Liver (tissue), 9 donors: ENCODE data around the gene CYBB. TPM values are rescaled to one million over a fixed set of nuclear protein-coding genes. Genes with fewer than 3 reads are reported as not detected.

ENCODE experiments used
- DNase-seq: peaks from one replicate; pipeline ENCODE4 v3.0.0-alpha.2; 2017; ENCODE audit warnings: low spot score
- H3K27ac ChIP-seq, 2 donors: one replicate each; pipeline ENCODE4 v1.7.0; 2013; ENCODE audit warnings: inconsistent platforms in 2 of 2, low read length in 2 of 2, control low read depth in 1 of 2, low read depth in 1 of 2, mild to moderate bottlenecking in 1 of 2
- H3K27me3 ChIP-seq, 4 donors: one replicate each; pipeline versions ENCODE4 v1.6.1 to v1.7.0; 2013; ENCODE audit warnings: low read length in 3 of 4, inconsistent platforms in 1 of 4, mild to moderate bottlenecking in 1 of 4, moderate library complexity in 1 of 4; ENCODE audit not compliant: control insufficient read depth in 4 of 4, insufficient read depth in 4 of 4
- H3K36me3 ChIP-seq, 4 donors: one replicate each; pipeline versions ENCODE4 v1.6.1 to v1.7.0; 2013; ENCODE audit warnings: low read length in 3 of 4, mild to moderate bottlenecking in 3 of 4, low read depth in 1 of 4, moderate library complexity in 1 of 4; ENCODE audit not compliant: control insufficient read depth in 4 of 4, insufficient read depth in 3 of 4
- H3K4me1 ChIP-seq, 4 donors: one replicate each; pipeline versions ENCODE4 v1.6.1 to v1.7.0; 2013; ENCODE audit warnings: low read length in 3 of 4, mild to moderate bottlenecking in 3 of 4, moderate library complexity in 1 of 4; ENCODE audit not compliant: control insufficient read depth in 4 of 4, insufficient read depth in 4 of 4
- H3K4me3 ChIP-seq, 3 donors: one replicate each; pipeline versions ENCODE4 v1.6.1 to v1.7.0; 2013; ENCODE audit warnings: low read length in 3 of 3, control low read depth in 1 of 3, low read depth in 1 of 3, mild to moderate bottlenecking in 1 of 3
- H3K9ac ChIP-seq, 2 donors: one replicate each; pipeline ENCODE4 v1.7.0; 2013; ENCODE audit warnings: low read length in 2 of 2, mild to moderate bottlenecking in 2 of 2, moderate library complexity in 2 of 2, control low read depth in 1 of 2, low read depth in 1 of 2
- H3K9me3 ChIP-seq, 4 donors: one replicate each; pipeline versions ENCODE4 v1.6.1 to v1.7.0; 2013; ENCODE audit warnings: low read length in 3 of 4; ENCODE audit not compliant: control insufficient read depth in 4 of 4
- ATF3 ChIP-seq: IDR thresholded peaks from 2 replicates; pipeline ENCODE4 v1.6.1; 2016; ENCODE audit warnings: antibody characterized with exemption
- CTCF ChIP-seq: fragments of 150-350 bp; IDR thresholded peaks from 2 replicates; pipeline ENCODE4 v1.5.1; 2017; ENCODE audit warnings: improper control_type of control experiment, low read depth, low read length; ENCODE audit not compliant: missing input control
- EGR1 ChIP-seq, 2 donors: IDR thresholded peaks; 2 replicates each; pipeline ENCODE4 v1.6.1; 2016 to 2018; ENCODE audit warnings: antibody characterized with exemption in 2 of 2, low read depth in 2 of 2
- FOXA1 ChIP-seq: IDR thresholded peaks from 2 replicates; pipeline ENCODE4 v1.6.1; 2016; ENCODE audit warnings: antibody characterized with exemption
- FOXA2 ChIP-seq: IDR thresholded peaks from 2 replicates; pipeline ENCODE4 v1.6.1; 2016; ENCODE audit warnings: antibody characterized with exemption
- GABPA ChIP-seq, 2 donors: IDR thresholded peaks in 1 of 2; conservative IDR thresholded peaks in 1 of 2; 2 replicates each; pipeline ENCODE4 v1.6.1; 2016; ENCODE audit warnings: antibody characterized with exemption in 2 of 2, mild to moderate bottlenecking in 1 of 2, moderate library complexity in 1 of 2
- HNF4A ChIP-seq, 2 donors: conservative IDR thresholded peaks; 2 replicates each; pipeline ENCODE4 v1.6.1; 2016; ENCODE audit warnings: antibody characterized with exemption in 2 of 2, mild to moderate bottlenecking in 2 of 2
- HNF4G ChIP-seq: IDR thresholded peaks from 2 replicates; pipeline ENCODE4 v1.6.1; 2016; ENCODE audit warnings: antibody characterized with exemption
- JUND ChIP-seq, 2 donors: IDR thresholded peaks; 2 replicates each; pipeline ENCODE4 v1.6.1; 2016; ENCODE audit warnings: antibody characterized with exemption in 2 of 2
- MAX ChIP-seq: IDR thresholded peaks from 2 replicates; pipeline ENCODE4 v1.6.1; 2016; ENCODE audit warnings: antibody characterized with exemption
- NR2F2 ChIP-seq: IDR thresholded peaks from 2 replicates; pipeline ENCODE4 v1.6.1; 2016; ENCODE audit warnings: antibody characterized with exemption
- RAD21 ChIP-seq, 2 donors: IDR thresholded peaks; 2 replicates each; pipeline ENCODE4 v1.6.1; 2016; ENCODE audit warnings: antibody characterized with exemption in 2 of 2, mild to moderate bottlenecking in 2 of 2
- REST ChIP-seq: IDR thresholded peaks from 2 replicates; pipeline ENCODE4 v1.6.1; 2016; ENCODE audit warnings: antibody characterized with exemption, mild to moderate bottlenecking
- SP1 ChIP-seq: IDR thresholded peaks from 2 replicates; pipeline ENCODE4 v1.6.1; 2018; ENCODE audit warnings: antibody characterized with exemption, mild to moderate bottlenecking
- TAF1 ChIP-seq: conservative IDR thresholded peaks from 2 replicates; pipeline ENCODE4 v1.6.1; 2016; ENCODE audit warnings: antibody characterized with exemption, mild to moderate bottlenecking
- YY1 ChIP-seq: IDR thresholded peaks from 2 replicates; pipeline ENCODE4 v1.6.1; 2016; ENCODE audit warnings: antibody characterized with exemption, mild to moderate bottlenecking
- WGBS: extraction: QIAGEN DNeasy Blood & Tissue Kit; methylation state at CpG from one replicate; pipeline ENCODE4 v1.1.7; 2013; 5-methylcytosine and 5-hydroxymethylcytosine counted together
- polyA plus RNA-seq, 2 donors: library from polyadenylated mRNA; stranded (reverse) in 1 of 2; unstranded in 1 of 2; fragments of 200-250 nt in 1 of 2; fragments of >200 nt in 1 of 2; fragmentation: Nextera tagmentation in 1 of 2; extraction: Ambion mirVana in 1 of 2; gene quantifications; one replicate each; pipeline versions ENCODE4 v1.2.1 to v1.2.3, GENCODE V29; 2013 to 2015
- total RNA-seq, 2 donors: library from RNA; depleted of rRNA; stranded (reverse); fragments of >200 nt; gene quantifications; one replicate each; pipeline ENCODE4 v1.2.3, GENCODE V29; 2014
- donor health status: healthy.
- donor health status: healthy.
- donor health status: healthy.
- donor health status: healthy.
- donor health status: healthy.

Gene CYBB
- total and polyA plus RNA-seq, 4 donors: 2.8 to 65.7 (median 14.5) TPM

GRCh38 chrX:37745835-37746217, 34.0 kb upstream of the CYBB start:
- peaks cover 0 to 2% (median 0%) of the 10 kb centered on the region in 4 donors for H3K4me1 ChIP-seq
- DNase-seq: no peak
- WGBS: 77% methylated on average over 1 of the region's 1 CpG
- peak overlapping the region in 1 of 2 donors; percentile 37 for H3K27ac ChIP-seq
- H3K36me3 ChIP-seq: no peaks in the 10 kb centered on the region
- H3K9ac ChIP-seq: no peak overlapping the region
- TF ChIP-seq CTCF: no peak
- TF ChIP-seq JUND (IDR thresholded peaks at IDR 0.05): no peak
- no peak for TF ChIP-seq MAX
- no peak for TF ChIP-seq HNF4A (conservative IDR thresholded peaks at IDR 0.05)
- TF ChIP-seq RAD21 (IDR thresholded peaks at IDR 0.05): no peak
- TF ChIP-seq REST: no peak
- TF ChIP-seq EGR1 (IDR thresholded peaks at IDR 0.05; ENCODE audit: low read depth in 2 of 2): no peak
- no peak for TF ChIP-seq HNF4G
- TF ChIP-seq GABPA (IDR thresholded peaks at IDR 0.05 in 1 of 2, conservative IDR thresholded peaks at IDR 0.05 in 1 of 2): no peak
- no peak for TF ChIP-seq FOXA2
- no peak for TF ChIP-seq ATF3
- no peak for TF ChIP-seq YY1
- no peaks in the 10 kb centered on the region for H3K9me3 ChIP-seq
- H3K27me3 ChIP-seq: no peaks in the 10 kb centered on the region
- no peak overlapping the region for H3K4me3 ChIP-seq

- no peak for TF ChIP-seq RAD21 (IDR thresholded peaks at IDR 0.05)
- TF ChIP-seq FOXA1: no peak
- no peak for TF ChIP-seq YY1
- no peak for TF ChIP-seq HNF4A (conservative IDR thresholded peaks at IDR 0.05)
- TF ChIP-seq TAF1: no peak
- no peak for TF ChIP-seq EGR1 (IDR thresholded peaks at IDR 0.05; ENCODE audit: low read depth in 2 of 2)
- no peak for TF ChIP-seq NR2F2
- no peak for TF ChIP-seq CTCF
- no peak for TF ChIP-seq SP1
- Histone ChIP-seq H3K27ac (no peak overlapping the region), H3K9me3 (no peaks in the 10 kb centered on the region), H3K4me1 (peaks cover 0 to 2% (median 0%) of the 10 kb centered on the region in 4 donors), H3K9ac (no peak overlapping the region), H3K27me3 (no peaks in the 10 kb centered on the region), H3K36me3 (no peaks in the 10 kb centered on the region), H3K4me3 (no peak overlapping the region)
- WGBS: 81% methylated on average over 7 of the region's 7 CpGs
- no peak for DNase-seq
Measured at GRCh38 chrX:37746218-37746941, 33.5 kb upstream of the CYBB start.
